GM18870 (cell line): Measurements from ENCODE around the gene RBM48.
"Not testable (repeated sequence)": the region's sequence is repeated elsewhere in the genome, so short reads cannot be mapped to it uniquely, and the experiment has no call there.

Experiments used
- ATAC-seq: cut with Tn5 transposase; IDR thresholded peaks from one replicate; pipeline ENCODE4 v1.9.1; 2021; ENCODE audit warnings: moderate library complexity; ENCODE audit not compliant: unreplicated experiment

Gene RBM48

DNA sequence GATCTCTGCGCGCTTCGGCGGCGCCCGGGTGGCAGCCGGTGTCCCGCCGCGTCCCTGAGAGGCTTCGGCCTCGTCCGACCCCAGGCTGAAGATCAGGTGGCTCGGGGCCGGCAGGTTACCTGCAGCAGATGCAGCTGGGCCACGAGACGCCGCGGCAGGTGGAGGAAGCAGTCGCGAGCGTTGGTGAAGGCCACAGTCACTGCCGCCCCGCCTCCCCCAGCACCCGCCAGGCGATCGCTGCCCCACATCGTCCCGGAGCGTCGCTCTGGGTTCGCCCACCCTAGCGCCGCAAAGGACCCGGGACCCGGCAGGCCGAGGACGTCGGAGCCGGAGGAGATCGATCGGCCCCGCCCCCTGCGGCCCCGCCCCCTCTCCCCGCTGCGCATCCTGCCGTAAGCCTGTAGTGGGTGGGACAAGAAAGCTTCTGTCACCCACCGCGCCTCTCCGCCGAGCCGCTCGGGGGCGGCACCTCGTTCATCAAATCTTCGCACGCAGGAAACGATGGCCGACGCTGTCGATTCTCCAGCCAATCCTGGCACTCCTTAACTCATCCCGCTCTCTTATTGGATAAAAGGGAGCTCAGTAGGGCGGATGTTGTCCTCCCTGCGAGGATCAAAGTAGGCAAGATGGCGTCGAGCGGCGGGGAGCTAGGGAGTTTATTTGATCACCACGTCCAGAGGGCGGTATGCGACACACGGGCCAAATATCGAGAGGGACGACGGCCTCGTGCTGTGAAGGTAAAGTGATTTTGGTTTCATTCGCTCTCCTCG, at the start of gene RBM48, which contains the start of gene PEX1:
Gene RBM48 (plus strand): TSS at position 608 of the 770 bp plus-strand sequence. CDS start 19 bp downstream, at position 627.
Gene PEX1 (minus strand): TSS at position 333 of the 770 bp plus-strand sequence. CDS start 85 bp downstream, at position 248.
- ATAC-seq, result peak; percentile 98

DNA sequence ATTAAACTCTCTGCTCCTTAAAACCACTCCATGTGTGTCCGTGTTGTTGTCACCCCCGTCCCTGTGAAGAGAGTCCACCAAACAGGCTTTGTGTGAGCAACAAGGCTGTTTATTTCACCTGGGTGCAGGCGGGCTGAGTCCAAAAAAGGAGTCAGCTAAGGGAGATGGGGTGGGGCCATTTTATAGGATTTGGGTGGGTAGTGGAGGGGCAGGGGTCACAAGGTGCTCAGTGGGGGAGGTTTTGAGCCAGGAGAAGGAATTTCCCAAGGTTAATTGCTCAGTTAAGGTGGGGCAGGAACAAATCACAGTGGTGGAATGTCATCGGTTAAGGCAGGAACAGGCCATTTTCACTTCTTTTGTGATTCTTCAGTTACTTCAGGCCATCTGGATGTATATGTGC, 49.4 kb upstream of the RBM48 start:
- ATAC-seq, result not testable (repeated sequence)

DNA sequence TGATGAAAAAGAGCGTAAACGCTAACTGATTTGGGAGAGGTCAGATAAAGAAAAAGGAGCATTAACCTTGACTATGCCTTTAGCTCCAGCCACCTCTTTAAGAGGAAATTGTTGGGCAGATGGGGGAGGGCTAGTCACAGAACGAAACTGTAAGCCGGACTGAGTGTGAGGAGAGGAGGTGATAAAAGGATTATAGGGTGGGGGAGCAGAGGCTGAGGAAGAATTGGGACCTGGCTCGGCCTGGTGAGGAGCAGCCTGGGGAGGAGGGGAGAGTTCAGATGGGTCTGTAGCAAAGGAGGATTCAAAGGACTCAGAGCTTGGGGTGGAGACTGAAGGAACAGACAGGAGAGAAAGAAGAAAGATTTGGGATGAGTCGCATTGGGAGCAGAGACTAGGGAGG, 45.0 kb upstream of the RBM48 start:
- ATAC-seq, result not testable (repeated sequence)

DNA sequence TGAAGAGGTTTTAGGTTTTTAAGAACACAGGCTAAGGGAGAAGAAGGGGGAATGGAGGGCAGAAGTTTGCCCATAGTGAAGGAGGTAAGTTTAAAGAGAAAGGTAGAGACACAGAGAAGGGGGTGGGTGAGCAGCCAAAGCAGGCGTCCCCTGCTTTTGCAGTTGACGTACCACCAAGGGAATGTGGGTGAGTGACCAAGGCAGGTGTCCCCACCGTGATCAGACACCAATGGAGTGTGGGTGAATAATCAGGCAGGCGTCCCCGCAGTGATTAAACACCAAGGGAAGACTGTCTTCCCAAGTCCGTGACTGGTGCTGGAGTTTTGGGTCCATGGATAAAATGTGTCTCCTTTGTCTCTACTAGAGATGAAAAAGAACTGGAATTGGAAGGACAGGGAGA, 44.4 kb upstream of the RBM48 start:
- ATAC-seq, result not testable (repeated sequence)

DNA sequence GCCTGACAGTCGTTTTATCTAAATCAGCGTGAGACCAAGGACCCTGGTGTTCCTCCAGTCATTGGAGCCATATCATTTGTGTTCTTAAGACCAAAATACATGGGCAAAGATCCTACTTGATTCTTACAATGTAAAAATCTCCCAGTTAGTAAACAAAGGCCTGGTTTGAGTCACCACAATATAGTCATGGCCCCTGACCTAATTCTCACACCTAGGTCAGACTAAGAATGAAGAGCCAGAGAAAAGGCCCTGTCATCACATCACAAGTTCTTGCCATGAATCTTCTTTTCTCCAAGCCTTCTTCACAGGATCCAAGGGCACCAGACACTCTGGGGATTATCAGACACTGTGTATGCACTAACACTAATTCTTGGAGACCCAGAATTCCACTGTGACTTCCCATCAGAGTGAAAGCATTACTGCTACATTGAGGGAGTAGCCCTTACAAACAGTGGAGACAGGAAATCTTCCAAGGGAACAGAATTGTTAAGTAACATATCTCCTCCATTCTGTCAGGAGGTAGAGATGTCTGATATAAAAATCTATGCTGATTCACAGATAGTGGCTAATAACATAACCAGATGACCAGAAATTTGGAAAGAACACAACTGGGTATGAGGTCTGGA, 43.2 kb upstream of the RBM48 start:
- no peak for ATAC-seq

DNA sequence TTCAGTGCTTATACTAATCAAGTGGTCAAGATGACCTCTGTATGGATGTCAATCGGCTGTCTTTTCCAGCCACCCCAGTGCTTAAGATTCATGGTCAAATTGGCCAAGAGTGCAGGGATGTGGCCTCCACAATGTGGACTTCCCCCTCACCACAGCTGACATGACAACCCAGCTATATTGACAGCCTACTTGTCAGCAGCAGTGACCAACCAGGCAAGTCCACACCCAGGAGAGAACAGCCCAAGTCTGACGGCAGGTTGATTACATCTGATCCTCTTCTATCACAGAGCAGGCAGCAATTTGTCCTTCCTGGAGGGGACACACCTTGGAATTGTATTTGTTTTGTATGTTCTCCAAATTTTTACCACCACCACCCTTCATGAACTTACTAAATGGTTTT, 42.6 kb upstream of the RBM48 start:
- ATAC-seq, result no peak

DNA sequence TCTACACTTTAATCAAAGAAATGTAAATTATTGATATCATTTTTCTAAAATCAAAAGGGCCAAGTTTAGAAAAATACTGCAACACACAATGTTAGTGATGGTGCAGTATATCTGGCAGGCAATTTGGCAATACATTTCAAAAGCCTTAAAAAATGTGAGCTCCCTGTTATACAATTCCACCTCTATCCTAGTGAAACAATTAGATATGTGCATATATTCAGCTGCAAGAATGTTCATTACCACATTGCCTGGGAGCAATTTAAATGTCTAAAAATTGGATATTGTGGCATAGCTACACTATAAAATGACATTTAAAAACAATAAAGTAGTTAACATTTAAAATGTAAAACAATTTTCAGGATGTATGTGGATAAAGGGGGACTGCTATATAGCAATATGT, 40.8 kb upstream of the RBM48 start:
- ATAC-seq, result no peak

DNA sequence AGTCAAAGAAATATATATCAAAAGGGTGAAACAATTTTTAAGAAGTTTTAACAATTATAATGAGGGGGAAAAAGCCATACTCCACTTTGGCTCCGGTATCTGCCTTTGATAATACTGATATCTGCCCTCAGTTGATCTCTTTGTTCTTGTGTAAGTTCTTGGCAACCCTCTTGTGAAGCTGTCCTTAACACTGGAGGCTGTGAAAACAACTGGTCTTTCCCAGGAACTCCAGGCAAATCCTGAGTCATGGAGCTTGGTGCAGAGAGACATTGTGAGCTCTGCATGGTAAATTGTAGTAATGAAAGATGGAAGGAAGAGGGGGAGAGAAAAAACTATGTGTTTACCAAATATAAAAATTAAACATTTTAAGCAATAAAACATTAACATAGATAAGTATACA, 39.0 kb upstream of the RBM48 start:
- no peak for ATAC-seq

DNA sequence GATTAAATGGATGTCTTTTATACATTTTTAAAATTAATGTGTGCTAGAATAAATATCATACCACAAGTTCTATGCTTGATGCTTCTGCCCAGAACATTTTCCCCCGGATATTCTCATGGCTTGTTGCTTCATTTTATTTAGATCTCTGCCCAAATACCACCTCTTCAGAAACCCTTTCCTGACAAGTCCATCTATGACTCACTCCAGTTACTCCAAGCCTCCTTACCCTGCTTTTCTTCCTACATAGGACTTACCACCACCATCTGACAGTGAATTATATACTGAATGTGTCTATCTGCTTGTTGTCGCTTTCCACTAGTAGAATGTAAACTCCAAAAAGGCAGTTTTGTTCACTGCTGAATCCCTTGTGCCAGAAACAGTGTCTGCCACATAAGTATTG, 31.7 kb upstream of the RBM48 start:
- ATAC-seq, result no peak

DNA sequence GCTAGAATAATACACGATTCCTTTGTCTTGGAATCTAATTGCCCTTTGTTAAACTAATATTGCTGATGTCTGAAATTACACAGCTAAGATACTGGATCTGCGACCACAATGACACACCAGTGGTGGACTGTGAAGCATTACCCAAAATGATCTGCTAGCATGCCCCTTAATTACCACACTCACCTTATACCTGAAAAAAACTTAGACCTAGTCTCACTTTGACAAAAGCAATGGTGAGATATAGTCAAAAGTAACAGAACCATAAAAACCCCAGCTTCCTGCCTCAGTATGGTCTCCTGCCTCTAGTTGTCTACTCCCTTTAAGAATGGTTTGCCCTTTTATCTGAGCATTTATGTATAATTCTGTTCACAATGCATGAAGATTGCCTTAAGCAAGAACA, 30.0 kb upstream of the RBM48 start:
- no peak for ATAC-seq

DNA sequence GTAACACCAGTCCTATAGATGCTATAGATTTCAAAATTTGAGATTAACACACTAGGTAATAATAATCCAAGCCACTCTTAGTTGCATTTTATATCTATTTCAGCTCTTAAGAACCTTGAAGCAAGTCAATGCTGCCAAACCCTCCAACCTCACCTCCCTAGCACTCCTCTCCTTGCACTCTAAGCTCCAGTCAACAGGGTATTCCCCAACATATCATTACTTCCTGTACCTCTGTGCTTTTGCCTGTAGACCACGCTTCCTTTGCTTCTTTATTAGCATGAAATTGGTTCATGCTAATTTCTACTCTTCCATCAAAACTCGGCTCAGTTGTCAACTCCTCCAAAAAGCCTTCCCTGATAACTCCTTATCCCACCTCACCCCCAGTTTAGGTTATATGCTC, 24.8 kb upstream of the RBM48 start:
- ATAC-seq, result no peak

DNA sequence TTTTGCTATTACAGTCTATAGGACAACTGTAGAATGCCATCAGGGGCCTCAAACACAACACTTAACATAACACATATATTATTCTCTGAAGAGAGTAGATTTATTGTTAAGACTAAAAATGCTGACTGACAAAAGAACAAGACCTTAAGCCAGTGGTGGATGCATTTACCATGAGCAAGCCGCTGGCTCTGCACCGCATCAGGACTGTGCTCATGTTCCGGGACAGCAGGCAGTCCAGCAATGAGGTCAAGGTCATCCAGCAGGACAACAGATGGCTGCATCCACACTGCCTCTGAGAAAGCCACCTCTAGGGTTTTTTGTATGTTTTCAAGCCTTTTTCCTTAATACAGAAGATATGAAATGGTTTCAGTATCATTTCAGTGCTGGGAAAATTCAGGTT, 24.0 kb upstream of the RBM48 start:
- ATAC-seq, result no peak

DNA sequence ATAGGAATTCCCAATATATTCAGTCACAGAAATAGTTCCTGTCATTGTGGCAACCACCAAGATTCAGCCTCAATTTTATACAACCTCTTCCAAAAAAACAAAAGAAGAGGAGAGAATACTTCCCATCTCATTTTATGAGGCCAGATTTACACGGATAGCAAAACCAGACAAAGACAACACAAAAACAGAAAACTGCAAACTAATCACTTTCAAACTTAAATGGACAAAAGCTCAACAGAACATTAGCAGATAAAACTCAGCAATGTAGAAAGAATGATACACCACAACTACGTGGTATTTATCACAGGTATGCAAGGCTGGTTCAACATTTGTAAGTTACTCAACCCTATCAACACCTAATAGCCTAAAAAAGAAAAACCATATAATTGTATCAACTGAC, 22.2 kb upstream of the RBM48 start:
- ATAC-seq, result no peak

DNA sequence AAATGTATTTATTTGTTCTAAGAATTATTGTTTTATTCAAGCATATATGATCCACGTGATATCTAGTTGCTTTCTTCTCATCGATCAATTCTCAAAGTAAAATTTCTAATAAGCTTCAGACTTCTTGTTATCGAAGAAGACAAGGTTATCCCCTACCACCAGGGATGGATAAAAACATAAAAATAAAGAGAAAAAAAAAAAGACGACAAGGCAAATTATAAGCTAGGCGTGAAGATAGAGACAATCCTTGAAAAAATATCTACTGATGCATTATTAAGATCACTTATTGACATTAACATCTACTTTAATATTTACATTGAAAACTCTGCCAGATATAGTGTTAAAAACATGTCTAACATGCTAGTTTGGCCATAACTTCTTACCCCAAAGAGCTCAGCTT, 19.6 kb upstream of the RBM48 start:
- no peak for ATAC-seq

DNA sequence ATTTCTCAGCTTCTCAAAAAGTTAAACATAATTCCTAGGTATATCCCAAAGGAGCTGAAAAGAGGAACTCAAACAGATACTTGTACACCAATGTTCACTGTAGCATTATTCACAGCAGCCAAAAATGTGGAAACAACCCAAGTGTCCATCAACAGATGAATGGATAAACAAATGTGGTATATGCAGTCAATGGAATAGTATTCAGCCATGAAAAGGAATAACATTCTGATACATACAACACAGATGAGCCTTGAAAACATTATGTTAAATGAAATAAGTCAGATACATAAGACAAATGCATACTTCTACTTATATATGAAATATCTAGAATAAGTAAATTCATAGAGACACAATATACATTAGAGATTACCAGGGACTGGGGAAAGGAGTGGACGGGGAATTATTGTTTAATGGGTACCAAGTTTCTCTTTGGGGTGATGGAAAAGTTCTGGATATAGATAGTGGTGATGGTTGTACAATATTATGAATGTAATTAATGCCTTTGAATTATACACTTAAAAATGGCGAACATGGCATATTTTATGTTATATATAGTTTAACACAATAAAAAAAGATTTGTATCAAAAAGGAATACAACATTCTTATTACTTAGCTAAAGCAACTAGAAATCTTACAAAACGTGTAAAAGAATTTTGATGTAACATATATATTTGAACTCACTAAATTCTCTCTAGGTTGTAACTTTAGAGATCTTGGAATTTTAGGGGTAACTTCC, 15.3 kb upstream of the RBM48 start:
- ATAC-seq, result no peak

DNA sequence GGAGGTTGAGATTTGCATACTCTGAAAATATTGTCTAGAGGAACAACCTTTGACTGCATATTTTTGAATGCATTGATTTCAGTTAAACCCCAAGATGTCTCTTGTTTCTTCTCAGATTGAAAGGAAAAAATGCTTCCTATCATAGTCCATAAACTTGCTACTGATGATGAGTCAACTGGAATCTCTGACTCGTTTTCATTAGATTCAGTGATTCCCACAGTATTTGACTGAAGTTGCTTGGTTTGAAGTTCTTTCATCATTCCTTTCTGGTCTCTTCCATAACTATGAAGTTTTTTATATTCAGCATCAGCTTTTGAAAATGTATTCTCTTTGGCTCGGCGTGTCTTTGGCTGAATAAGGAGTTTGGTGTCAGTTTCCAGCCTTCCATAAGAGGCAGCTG, 11.0 kb upstream of the RBM48 start:
- ATAC-seq, result no peak

DNA sequence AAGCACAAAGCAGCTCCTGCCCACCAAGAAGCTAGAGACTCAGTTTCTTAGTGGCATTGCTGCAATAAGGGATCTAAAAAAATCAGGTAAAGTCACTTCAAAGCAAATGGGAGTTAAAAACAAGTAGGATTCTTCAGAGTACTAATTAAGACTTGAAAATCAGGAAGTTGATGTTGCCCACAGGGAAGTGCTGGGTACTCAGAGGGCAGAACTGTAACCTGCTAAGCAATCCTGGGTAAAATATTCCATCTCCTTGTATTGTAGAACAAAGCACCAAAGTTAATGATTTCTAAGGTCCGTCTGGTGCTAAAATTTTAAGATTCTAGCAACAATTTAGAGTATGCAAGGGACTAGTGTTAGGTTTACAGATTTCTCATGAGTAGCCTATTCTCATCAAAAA, 8.6 kb upstream of the RBM48 start:
- ATAC-seq, result no peak

DNA sequence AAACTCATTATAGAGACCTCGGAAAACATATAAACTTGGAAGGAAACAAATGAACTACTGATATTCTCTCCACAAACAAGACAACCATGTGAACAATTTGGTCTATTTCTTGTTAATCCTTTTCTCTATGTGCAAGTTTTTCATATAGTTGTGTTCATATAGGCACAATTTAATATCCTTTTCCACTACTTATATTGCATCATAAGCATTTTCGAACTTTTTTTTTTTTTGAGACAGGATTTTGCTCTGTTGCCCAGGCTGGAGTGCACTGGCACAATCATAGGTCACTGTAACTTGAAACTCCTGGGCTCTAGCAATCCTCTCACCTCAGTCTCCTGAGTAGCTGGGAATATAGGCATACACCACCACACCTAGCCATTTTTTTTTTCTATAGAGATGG, 5.5 kb upstream of the RBM48 start:
- no peak for ATAC-seq

DNA sequence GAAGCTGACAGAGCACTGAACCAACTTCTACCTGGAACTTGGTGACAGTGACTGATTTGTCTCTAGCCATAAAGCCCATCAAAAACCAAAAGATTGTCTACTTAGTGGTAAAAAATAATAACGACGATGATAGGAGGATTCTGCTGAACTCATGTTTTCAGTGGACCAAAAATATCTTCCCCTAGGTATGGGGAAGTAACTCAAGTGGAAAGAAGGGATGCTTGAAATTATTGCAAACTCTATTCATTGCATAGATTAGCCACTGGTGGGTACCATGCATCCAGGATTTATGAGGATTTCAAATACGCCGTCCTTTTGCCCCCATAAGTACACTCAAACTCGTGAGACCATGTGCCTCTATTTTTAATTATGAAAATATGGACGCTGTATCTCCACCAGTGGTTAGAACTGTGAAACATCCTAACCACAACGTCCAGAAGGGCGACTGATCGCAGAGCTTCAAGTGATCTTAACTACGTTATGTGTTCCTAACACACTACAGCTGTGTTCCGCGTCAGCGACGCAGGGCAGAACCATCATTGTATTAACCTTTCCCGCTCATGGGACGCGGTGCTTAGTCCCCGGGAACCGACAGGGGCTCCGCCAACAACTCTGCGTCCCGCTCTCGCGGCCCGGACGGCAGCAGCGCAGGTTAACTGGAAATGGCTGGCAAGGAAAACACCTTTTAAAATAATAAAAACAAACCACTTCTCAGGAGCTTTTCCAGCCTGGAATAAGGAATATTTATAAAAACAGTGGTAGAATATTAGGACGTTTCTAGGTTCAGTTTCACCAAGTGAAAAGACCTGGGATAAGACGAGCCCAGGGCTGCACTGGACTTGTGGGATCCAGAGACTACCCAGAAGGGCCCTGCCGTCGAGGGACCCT, 1.1 kb upstream of the RBM48 start:
- ATAC-seq, result peak; percentile 24

DNA sequence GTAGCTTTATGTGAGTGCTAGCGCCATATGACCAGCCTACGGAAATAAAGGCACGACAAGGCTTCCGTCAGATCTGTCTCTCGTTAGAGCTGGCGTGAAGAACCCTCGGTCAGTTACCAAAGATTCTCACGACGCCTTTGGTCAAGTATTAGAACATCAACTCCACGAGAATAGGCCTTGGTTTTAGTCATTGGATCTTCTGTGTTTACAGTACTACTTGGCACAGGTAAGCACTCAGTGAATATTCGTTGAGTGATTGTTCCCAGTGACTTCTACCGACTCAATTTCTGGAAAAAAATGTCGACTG, 316 bp downstream of the RBM48 start:
- ATAC-seq, result no peak

DNA sequence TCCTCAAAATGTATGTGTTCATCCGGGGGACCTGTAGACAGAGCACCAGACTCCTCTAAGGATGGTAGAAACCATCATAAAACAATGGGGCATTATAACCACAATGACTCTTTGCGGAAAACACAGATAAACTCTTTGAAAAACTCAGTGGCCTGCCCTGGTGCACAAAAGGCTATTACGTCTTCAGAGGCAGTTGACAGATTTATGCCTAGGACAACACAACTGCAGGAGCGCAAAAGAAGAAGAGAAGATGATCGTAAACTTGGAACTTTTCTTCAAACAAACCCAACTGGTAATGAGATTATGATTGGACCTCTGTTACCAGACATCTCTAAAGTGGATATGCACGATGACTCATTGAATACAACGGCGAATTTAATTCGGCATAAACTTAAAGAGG, 6.0 kb downstream of the RBM48 start:
- ATAC-seq, result no peak
